ENCODE measurements around the gene ANKH.

GRCh38 chr5:14693070-14693469, 178.5 kb downstream of the ANKH start:
- no peak for TF ChIP-seq CTCF (IDR thresholded peaks at IDR 0.05; ENCODE audit: poor library complexity)
- no peak for TF ChIP-seq EZH2 (IDR thresholded peaks at IDR 0.05; ENCODE audit: borderline replicate concordance)
- no peak for TF ChIP-seq EZH2phosphoT487 (IDR thresholded peaks at IDR 0.05; ENCODE audit: low read depth, severe bottlenecking, unreplicated experiment)
